C4-2B (cell line): ENCODE results near the gene CAMTA1.

Experiments used
- H3K27ac ChIP-seq: fragments of 450-650 bp; 2 replicates; pipeline ENCODE4 v1.5.1; 2017
- CTCF ChIP-seq: fragments of 450-650 bp; conservative IDR thresholded peaks from 2 replicates; pipeline ENCODE4 v1.5.1; 2017; ENCODE audit warnings: mild to moderate bottlenecking
- ZFX ChIP-seq: fragments of 450-650 bp; IDR thresholded peaks from 2 replicates; pipeline ENCODE4 v1.6.1; 2017

The CAMTA1 gene

GRCh38 chr1:7628273-7628672, 843.0 kb downstream of the CAMTA1 start:
- no peak for TF ChIP-seq CTCF
- TF ChIP-seq ZFX: no peak
- H3K27ac ChIP-seq: no peak overlapping the region

DNA sequence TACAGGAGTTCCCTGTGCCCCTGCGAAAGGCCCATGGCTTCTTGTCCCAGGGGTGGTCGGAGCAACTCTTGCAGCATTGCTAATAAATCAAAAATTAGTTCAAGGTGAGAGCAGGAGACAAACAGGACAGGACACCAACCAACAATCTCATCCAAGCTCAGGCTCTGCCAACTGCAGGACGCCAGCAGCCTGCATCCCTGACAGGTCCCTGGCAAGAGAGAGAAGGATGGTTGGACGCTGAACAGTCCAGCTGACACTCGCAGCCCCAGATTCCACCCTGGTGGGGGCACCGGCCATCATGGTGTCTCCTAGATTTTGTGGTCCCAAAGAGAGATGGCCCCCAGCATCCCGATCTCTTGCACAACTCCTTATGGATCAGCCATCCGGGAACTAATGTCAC, 843.8 kb downstream of the CAMTA1 start:
- H3K27ac ChIP-seq: no peak overlapping the region
- TF ChIP-seq ZFX: no peak
- TF ChIP-seq CTCF: no peak

GRCh38 chr1:7629465-7630195, 844.4 kb downstream of the CAMTA1 start:
- no peak overlapping the region for H3K27ac ChIP-seq
- TF ChIP-seq ZFX: no peak
- no peak for TF ChIP-seq CTCF

- no peak overlapping the region for H3K27ac ChIP-seq
Measured at GRCh38 chr1:7630378-7630777, 845.1 kb downstream of the CAMTA1 start.

GRCh38 chr1:7632176-7632575, 846.9 kb downstream of the CAMTA1 start:
- H3K27ac ChIP-seq: no peak overlapping the region
- TF ChIP-seq CTCF (no peak), ZFX (no peak)

More at GRCh38 chr1:7630378-7630777, 845.1 kb downstream of the CAMTA1 start:
- TF ChIP-seq ZFX (no peak), CTCF (no peak)

- H3K27ac ChIP-seq: no peak overlapping the region
- no peak for TF ChIP-seq ZFX
- TF ChIP-seq CTCF: no peak
Measured at GRCh38 chr1:7632681-7633080, 847.4 kb downstream of the CAMTA1 start.

GRCh38 chr1:7633506-7634245, 848.4 kb downstream of the CAMTA1 start:
- TF ChIP-seq ZFX (no peak), CTCF (no peak)
- no peak overlapping the region for H3K27ac ChIP-seq
